Adrenal gland (tissue), 12 donors: ENCODE measurements around the gene YARS1. TPM values are rescaled to one million over a fixed set of nuclear protein-coding genes. Genes with fewer than 3 reads are reported as not detected.

Source experiments
- DNase-seq, 7 donors: peaks; one replicate each; pipeline ENCODE4 v3.0.0-alpha.2; 2019 to 2020
- H3K27ac ChIP-seq, 5 donors: fragments of 200-600 bp; sonication (generic) in 4 of 5; 1 replicate in 3 of 5; 2 replicates in 2 of 5; pipeline versions ENCODE4 v1.5.1 to v1.8.0; 2016 to 2020; ENCODE audit warnings: mild to moderate bottlenecking in 1 of 5
- H3K27me3 ChIP-seq: fragments of 200-600 bp; 2 replicates; pipeline ENCODE4 v1.8.0; 2021
- H3K36me3 ChIP-seq, 2 donors: fragments of 200-600 bp; replicated peaks in 1 of 2; 1 replicate in 1 of 2; 2 replicates in 1 of 2; pipeline versions ENCODE4 v1.5.1 to v1.8.0; 2018 to 2022
- H3K4me1 ChIP-seq, 2 donors: fragments of 200-600 bp; replicated peaks in 1 of 2; 1 replicate in 1 of 2; 2 replicates in 1 of 2; pipeline versions ENCODE4 v1.5.1 to v1.8.0; 2018 to 2021
- H3K4me3 ChIP-seq, 4 donors: fragments of 200-600 bp; sonication (generic) in 3 of 4; one replicate each; pipeline ENCODE4 v1.5.1; 2016 to 2018
- H3K9me3 ChIP-seq, 3 donors: fragments of 200-600 bp; sonication (generic) in 1 of 3; replicated peaks in 1 of 3; 1 replicate in 2 of 3; 2 replicates in 1 of 3; pipeline versions ENCODE4 v1.5.1 to v1.8.0; 2016 to 2021
- POLR2A ChIP-seq, 2 donors: fragments of 450-650 bp; IDR thresholded peaks; one replicate each; pipeline ENCODE4 v1.6.1; 2017; ENCODE audit warnings: antibody characterized with exemption in 2 of 2, mild to moderate bottlenecking in 2 of 2, moderate library complexity in 1 of 2
- WGBS, 4 donors: extraction: QIAGEN DNeasy Blood & Tissue Kit in 2 of 4; methylation state at CpG; one replicate each; pipeline versions ENCODE4 v1.1.5 to v1.1.7; 2013 to 2017; 5-methylcytosine and 5-hydroxymethylcytosine counted together
- intact Hi-C, 2 donors: fragments of 100-400 bp; cut with DNase I; formaldehyde crosslinking; loops; one replicate each; pipeline versions ENCODE4 v1.14.1 to v1.15.0; 2022 to 2023
- polyA plus RNA-seq, 3 donors: library from polyadenylated mRNA; stranded (reverse); fragments of 200-250 nt in 2 of 3; fragments of 350-450 nt in 1 of 3; fragmentation: Illumina TruSeq in 1 of 3; extraction: RNeasy Lipid Tissue Mini Kit (QIAGEN cat#74804) in 1 of 3; gene quantifications; one replicate each; pipeline ENCODE4 v1.2.3, GENCODE V29; 2013 to 2014
- total RNA-seq, 9 donors: library from RNA; depleted of rRNA in 4 of 9; stranded (reverse); fragments of >200 nt in 4 of 9; fragments of 120-200 nt in 1 of 9; fragmentation: NEBNext Ultra II Directional in 1 of 9; extraction: Animal tissue kit (Norgen Biotek cat#: 25700) in 1 of 9; gene quantifications; one replicate each; pipeline versions ENCODE4 v1.1.0 to v1.2.4, GENCODE V29; 2013 to 2023
- TF ChIP-seq, protein P1 (sequence below), 6 experiments: fragments of 450-650 bp in 4 of 6; fragments of 200-600 bp in 2 of 6; sonication (generic) in 1 of 6; IDR thresholded peaks; 1 replicate in 5 of 6; 2 replicates in 1 of 6; pipeline versions ENCODE4 v1.5.1 to v1.8.0; 2016 to 2021; ENCODE audit warnings: antibody characterized with exemption in 6 of 6, mild to moderate bottlenecking in 2 of 6, moderate library complexity in 1 of 6
- donor health status: healthy with polysubstance abuse.
- donor health status: Bipolar disorder and iron deficiency.
- donor health status: DM: yes; HTN: yes; CAD: no.
- donor health status: DM: no; HTN: no; CAD: no.
- donor health status: DM: no; HTN: no; CAD: no.
- donor health status: DM: yes; HTN: yes; CAD: no.

Gene YARS1
- total and polyA plus RNA-seq, 12 donors: 55.5 to 190 (median 97.0) TPM

- H3K27ac ChIP-seq: peak overlapping the region; percentile 78 to 99 (median 92)
- H3K27me3 ChIP-seq: no peaks in the 10 kb centered on the region
- no peaks in the 10 kb centered on the region for H3K36me3 ChIP-seq
- intact Hi-C loops: no loop called here
- WGBS, 4 donors: 38 to 54% (median 45%) methylated on average over 3 of the region's 3 CpGs
- peak in 1 of 7 donors; percentile 24 for DNase-seq
- peaks cover 56 to 61% of the 10 kb centered on the region in 2 donors for H3K4me1 ChIP-seq
- no peaks in the 10 kb centered on the region for H3K9me3 ChIP-seq
- TF ChIP-seq, protein P1, sequence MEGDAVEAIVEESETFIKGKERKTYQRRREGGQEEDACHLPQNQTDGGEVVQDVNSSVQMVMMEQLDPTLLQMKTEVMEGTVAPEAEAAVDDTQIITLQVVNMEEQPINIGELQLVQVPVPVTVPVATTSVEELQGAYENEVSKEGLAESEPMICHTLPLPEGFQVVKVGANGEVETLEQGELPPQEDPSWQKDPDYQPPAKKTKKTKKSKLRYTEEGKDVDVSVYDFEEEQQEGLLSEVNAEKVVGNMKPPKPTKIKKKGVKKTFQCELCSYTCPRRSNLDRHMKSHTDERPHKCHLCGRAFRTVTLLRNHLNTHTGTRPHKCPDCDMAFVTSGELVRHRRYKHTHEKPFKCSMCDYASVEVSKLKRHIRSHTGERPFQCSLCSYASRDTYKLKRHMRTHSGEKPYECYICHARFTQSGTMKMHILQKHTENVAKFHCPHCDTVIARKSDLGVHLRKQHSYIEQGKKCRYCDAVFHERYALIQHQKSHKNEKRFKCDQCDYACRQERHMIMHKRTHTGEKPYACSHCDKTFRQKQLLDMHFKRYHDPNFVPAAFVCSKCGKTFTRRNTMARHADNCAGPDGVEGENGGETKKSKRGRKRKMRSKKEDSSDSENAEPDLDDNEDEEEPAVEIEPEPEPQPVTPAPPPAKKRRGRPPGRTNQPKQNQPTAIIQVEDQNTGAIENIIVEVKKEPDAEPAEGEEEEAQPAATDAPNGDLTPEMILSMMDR (IDR thresholded peaks at IDR 0.05): no peak
- TF ChIP-seq POLR2A (IDR thresholded peaks at IDR 0.05): no peak
- peak overlapping the region in 2 of 4 donors; percentile 60 to 98 for H3K4me3 ChIP-seq
These were observed 61.4 kb downstream of the YARS1 start for GRCh38 chr1:32755810-32756159.

GRCh38 chr1:32755098-32755809 is 61.9 kb downstream of the YARS1 start:
- peak overlapping the region in 3 of 4 donors; percentile 60 to 98 (median 60) for H3K4me3 ChIP-seq
- intact Hi-C loops: no loop called here

GRCh38 chr1:32754317-32755097 is 62.7 kb downstream of the YARS1 start:
- intact Hi-C loops: no loop called here
- Histone ChIP-seq H3K27me3 (no peaks in the 10 kb centered on the region), H3K27ac (peak overlapping the region; percentile 78 to 99 (median 92)), H3K4me3 (peak overlapping the region in 3 of 4 donors; percentile 60 to 98 (median 60)), H3K36me3 (no peaks in the 10 kb centered on the region), H3K9me3 (no peaks in the 10 kb centered on the region), H3K4me1 (peaks cover 43 to 51% of the 10 kb centered on the region in 2 donors)
- WGBS, 4 donors: 1 to 9% (median 3%) methylated on average over 11 to 47 of the region's 47 CpGs
- DNase-seq: peak; percentile 76 to 82 (median 79)
- TF ChIP-seq POLR2A (IDR thresholded peaks at IDR 0.05): peak in 1 of 2 donors; percentile 62
- TF ChIP-seq, protein P1 (IDR thresholded peaks at IDR 0.05): no peak

More at GRCh38 chr1:32755098-32755809, 61.9 kb downstream of the YARS1 start:
- Histone ChIP-seq H3K4me1 (peaks cover 50 to 56% of the 10 kb centered on the region in 2 donors), H3K27me3 (no peaks in the 10 kb centered on the region), H3K27ac (peak overlapping the region; percentile 78 to 99 (median 92)), H3K9me3 (no peaks in the 10 kb centered on the region), H3K36me3 (no peaks in the 10 kb centered on the region)
- DNase-seq: peak in 3 of 7 donors; percentile 59 to 67 (median 60)
- no peak for TF ChIP-seq POLR2A (IDR thresholded peaks at IDR 0.05)
- TF ChIP-seq, protein P1 (IDR thresholded peaks at IDR 0.05): no peak
- WGBS, 4 donors: 22 to 63% (median 32%) methylated on average over 7 to 10 of the region's 10 CpGs
